Peyer's patch (tissue), 4 donors: ENCODE measurements around the gene APC. TPM values are rescaled to one million over a fixed set of nuclear protein-coding genes. Genes with fewer than 3 reads are reported as not detected.

ENCODE experiments used
- DNase-seq, 3 donors: peaks; one replicate each; pipeline ENCODE4 v3.0.0-alpha.2; 2017 to 2019
- H3K27ac ChIP-seq, 4 donors: fragments of 200-600 bp; sonication (generic); one replicate each; pipeline ENCODE4 v1.5.1; 2016 to 2019
- H3K27me3 ChIP-seq, 2 donors: fragments of 200-600 bp; sonication (generic); one replicate each; pipeline ENCODE4 v1.5.1; 2019
- H3K36me3 ChIP-seq, 3 donors: fragments of 200-600 bp; sonication (generic); one replicate each; pipeline ENCODE4 v1.5.1; 2016 to 2019
- H3K4me1 ChIP-seq, 4 donors: fragments of 200-600 bp; sonication (generic); one replicate each; pipeline ENCODE4 v1.5.1; 2016 to 2019
- H3K4me3 ChIP-seq, 4 donors: fragments of 200-600 bp; sonication (generic); 1 replicate in 3 of 4; 2 replicates in 1 of 4; pipeline ENCODE4 v1.5.1; 2016 to 2019; ENCODE audit warnings: mild to moderate bottlenecking in 1 of 4
- H3K9me3 ChIP-seq, 4 donors: fragments of 200-600 bp; sonication (generic); one replicate each; pipeline ENCODE4 v1.5.1; 2016 to 2019; ENCODE audit warnings: mild to moderate bottlenecking in 1 of 4
- POLR2A ChIP-seq, 2 donors: fragments of 450-650 bp; IDR thresholded peaks; one replicate each; pipeline ENCODE4 v1.5.1; 2017; ENCODE audit warnings: antibody characterized with exemption in 2 of 2, mild to moderate bottlenecking in 2 of 2, moderate library complexity in 2 of 2
- total RNA-seq, 4 donors: library from RNA; depleted of rRNA; stranded (reverse); fragments of >200 nt; gene quantifications; one replicate each; pipeline ENCODE4 v1.1.0, GENCODE V29; 2016
- TF ChIP-seq, protein P1 (sequence below), 6 experiments: fragments of 450-650 bp in 4 of 6; fragments of 200-600 bp in 2 of 6; sonication (generic) in 1 of 6; IDR thresholded peaks; one replicate each; pipeline ENCODE4 v1.5.1; 2017 to 2019; ENCODE audit warnings: antibody characterized with exemption in 6 of 6, mild to moderate bottlenecking in 3 of 6, moderate library complexity in 1 of 6

Gene APC
- total RNA-seq, 4 donors from 2014 or later: 71.0 to 148 (median 106) TPM

GRCh38 chr5:112692472-112692871 lies 45.2 kb upstream of the APC start:
- H3K36me3 ChIP-seq: no peaks in the 10 kb centered on the region
- H3K4me1 ChIP-seq: no peaks in the 10 kb centered on the region
- DNase-seq: no peak
- no peaks in the 10 kb centered on the region for H3K27me3 ChIP-seq
- no peak overlapping the region for H3K4me3 ChIP-seq
- TF ChIP-seq, protein P1, sequence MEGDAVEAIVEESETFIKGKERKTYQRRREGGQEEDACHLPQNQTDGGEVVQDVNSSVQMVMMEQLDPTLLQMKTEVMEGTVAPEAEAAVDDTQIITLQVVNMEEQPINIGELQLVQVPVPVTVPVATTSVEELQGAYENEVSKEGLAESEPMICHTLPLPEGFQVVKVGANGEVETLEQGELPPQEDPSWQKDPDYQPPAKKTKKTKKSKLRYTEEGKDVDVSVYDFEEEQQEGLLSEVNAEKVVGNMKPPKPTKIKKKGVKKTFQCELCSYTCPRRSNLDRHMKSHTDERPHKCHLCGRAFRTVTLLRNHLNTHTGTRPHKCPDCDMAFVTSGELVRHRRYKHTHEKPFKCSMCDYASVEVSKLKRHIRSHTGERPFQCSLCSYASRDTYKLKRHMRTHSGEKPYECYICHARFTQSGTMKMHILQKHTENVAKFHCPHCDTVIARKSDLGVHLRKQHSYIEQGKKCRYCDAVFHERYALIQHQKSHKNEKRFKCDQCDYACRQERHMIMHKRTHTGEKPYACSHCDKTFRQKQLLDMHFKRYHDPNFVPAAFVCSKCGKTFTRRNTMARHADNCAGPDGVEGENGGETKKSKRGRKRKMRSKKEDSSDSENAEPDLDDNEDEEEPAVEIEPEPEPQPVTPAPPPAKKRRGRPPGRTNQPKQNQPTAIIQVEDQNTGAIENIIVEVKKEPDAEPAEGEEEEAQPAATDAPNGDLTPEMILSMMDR (IDR thresholded peaks at IDR 0.05): no peak
- no peak for TF ChIP-seq POLR2A (IDR thresholded peaks at IDR 0.05)
- no peaks in the 10 kb centered on the region for H3K9me3 ChIP-seq
- H3K27ac ChIP-seq: no peak overlapping the region

DNA sequence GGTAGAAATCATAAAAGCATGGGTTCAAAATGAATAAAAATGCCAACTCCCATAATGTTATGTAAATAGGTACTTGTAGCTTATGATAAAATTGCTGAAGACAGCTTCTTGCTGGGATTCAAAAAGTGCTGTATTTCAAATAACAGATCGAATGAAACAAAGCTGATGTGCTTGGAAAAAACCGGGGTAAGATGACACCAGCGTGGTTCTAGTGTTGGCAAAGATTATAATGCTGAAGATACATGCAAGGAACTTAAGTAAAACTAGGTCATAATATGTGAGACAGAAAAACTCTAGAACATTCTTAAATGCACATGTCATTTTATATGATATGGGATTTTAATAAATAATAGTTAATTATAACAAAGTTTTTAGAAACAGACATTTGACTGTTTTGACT lies 44.4 kb upstream of the APC start:
- Histone ChIP-seq H3K9me3 (no peaks in the 10 kb centered on the region), H3K4me3 (no peak overlapping the region), H3K36me3 (no peaks in the 10 kb centered on the region), H3K27me3 (no peaks in the 10 kb centered on the region), H3K4me1 (no peaks in the 10 kb centered on the region), H3K27ac (no peak overlapping the region)
- DNase-seq: no peak
- TF ChIP-seq POLR2A (IDR thresholded peaks at IDR 0.05): no peak

- TF ChIP-seq, protein P1 (IDR thresholded peaks at IDR 0.05): no peak
- no peak for TF ChIP-seq POLR2A (IDR thresholded peaks at IDR 0.05)
- Histone ChIP-seq H3K36me3 (no peaks in the 10 kb centered on the region), H3K4me3 (no peak overlapping the region), H3K27ac (no peak overlapping the region), H3K27me3 (no peaks in the 10 kb centered on the region), H3K4me1 (no peaks in the 10 kb centered on the region), H3K9me3 (no peaks in the 10 kb centered on the region)
- no peak for DNase-seq
These were observed 42.6 kb upstream of the APC start for GRCh38 chr5:112694853-112695709.

DNA sequence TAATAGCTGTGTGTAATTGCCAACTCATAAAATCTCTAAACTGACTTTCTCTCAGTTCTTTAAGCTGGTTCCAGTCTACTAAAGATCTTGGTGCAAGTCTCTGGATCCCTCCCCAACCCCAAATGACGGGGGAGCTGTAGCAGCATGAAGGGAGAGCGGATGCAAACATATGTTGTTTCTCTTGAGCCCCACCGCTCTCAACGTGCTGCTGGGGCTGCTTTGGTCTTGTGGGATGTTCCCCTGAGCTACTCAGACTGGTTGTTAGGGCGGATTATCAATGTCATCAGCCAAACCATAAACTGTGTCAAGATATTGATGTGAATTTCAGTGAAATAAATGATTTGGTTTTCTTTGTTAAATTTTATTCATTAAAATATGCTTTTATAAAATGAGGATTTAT lies 40.9 kb upstream of the APC start:
- no peak for DNase-seq
- no peaks in the 10 kb centered on the region for H3K9me3 ChIP-seq
- no peaks in the 10 kb centered on the region for H3K36me3 ChIP-seq
- H3K27ac ChIP-seq: no peak overlapping the region
- H3K4me3 ChIP-seq: no peak overlapping the region
- TF ChIP-seq, protein P1 (IDR thresholded peaks at IDR 0.05): no peak
- no peak for TF ChIP-seq POLR2A (IDR thresholded peaks at IDR 0.05)
- no peaks in the 10 kb centered on the region for H3K27me3 ChIP-seq
- H3K4me1 ChIP-seq: no peaks in the 10 kb centered on the region

GRCh38 chr5:112697322-112697721 lies 40.4 kb upstream of the APC start:
- Histone ChIP-seq H3K9me3 (no peaks in the 10 kb centered on the region), H3K27me3 (no peaks in the 10 kb centered on the region), H3K4me1 (no peaks in the 10 kb centered on the region), H3K4me3 (no peak overlapping the region), H3K27ac (no peak overlapping the region), H3K36me3 (no peaks in the 10 kb centered on the region)
- TF ChIP-seq POLR2A (IDR thresholded peaks at IDR 0.05): no peak
- TF ChIP-seq, protein P1 (IDR thresholded peaks at IDR 0.05): no peak
- DNase-seq: no peak

GRCh38 chr5:112697833-112698232 lies 39.9 kb upstream of the APC start:
- no peak for DNase-seq
- H3K27me3 ChIP-seq: no peaks in the 10 kb centered on the region
- H3K9me3 ChIP-seq: no peaks in the 10 kb centered on the region
- H3K4me3 ChIP-seq: no peak overlapping the region
- TF ChIP-seq, protein P1 (IDR thresholded peaks at IDR 0.05): no peak
- no peak for TF ChIP-seq POLR2A (IDR thresholded peaks at IDR 0.05)
- H3K27ac ChIP-seq: no peak overlapping the region
- H3K36me3 ChIP-seq: no peaks in the 10 kb centered on the region
- H3K4me1 ChIP-seq: no peaks in the 10 kb centered on the region
